Measurements from ENCODE around the gene GMPR2. TPM values are rescaled to one million over a fixed set of nuclear protein-coding genes. Genes with fewer than 3 reads are reported as not detected.

GMPR2 gene
- total and polyA plus RNA-seq, 2 of the 4 experiments (the other 2 are of a cell fraction): 63.7 to 92.5 TPM

DNA sequence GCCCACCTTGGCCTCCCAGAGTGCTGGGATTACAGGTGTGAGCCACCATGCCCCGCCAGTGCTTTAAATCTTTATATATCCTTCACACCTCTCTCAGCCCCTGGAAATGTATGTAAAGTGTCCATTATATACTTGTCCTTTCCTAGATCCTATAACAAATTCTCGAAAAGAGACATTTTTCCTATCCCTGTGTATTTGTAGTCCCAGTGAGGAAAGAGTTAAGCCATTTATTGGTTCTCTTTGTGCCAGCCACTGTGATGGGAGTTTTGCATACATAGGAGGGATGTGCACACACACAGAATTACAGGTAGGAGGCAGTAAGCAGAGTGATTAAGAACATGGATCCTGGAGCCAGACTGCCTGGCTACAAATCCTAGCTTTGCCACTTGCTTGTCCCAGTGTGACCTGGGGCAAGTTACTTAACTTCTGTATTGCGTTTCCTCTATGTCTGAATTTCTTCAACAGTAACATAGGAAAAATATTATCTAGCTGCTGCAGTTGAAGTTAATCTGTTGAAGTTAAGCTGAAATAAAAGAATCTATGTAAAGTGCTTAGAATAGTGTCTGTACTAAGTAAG, 40.8 kb downstream of the GMPR2 start:
- Histone ChIP-seq H3K23ac (ENCODE audit: low read depth, low read length) (no peak overlapping the region), H4K8ac (ENCODE audit: low read depth in 2 of 2, low read length in 2 of 2) (no peak overlapping the region), H3K4me2 (ENCODE audit: low read depth, low read length) (no peak overlapping the region), H4K20me1 (ENCODE audit: insufficient read depth, low read length) (no peaks in the 10 kb centered on the region), H3K9me1 (ENCODE audit: insufficient read depth, low read length) (peaks cover 5% of the 10 kb centered on the region; the same call in 1 of the 2 replicates), H3K4me1 (ENCODE audit: control insufficient read depth, insufficient read depth, low read length) (peaks cover 5% of the 10 kb centered on the region; the same call in 1 of the 2 replicates), H3K4ac (ENCODE audit: low read depth, low read length) (no peak overlapping the region), H3K9ac (ENCODE audit: low read depth, low read length) (no peak overlapping the region), H2BK5ac (ENCODE audit: low read depth, low read length, poor library complexity, severe bottlenecking) (no peak overlapping the region), H3K27me3 (ENCODE audit: control insufficient read depth, insufficient read depth, low read length) (no peaks in the 10 kb centered on the region), H3K79me1 (ENCODE audit: low read depth in 1 of 2, low read length in 2 of 2) (peaks cover 12 to 30% of the 10 kb centered on the region in 2 experiments), H3K14ac (replicated peaks; ENCODE audit: low read depth, low read length) (no peak overlapping the region), H3K18ac (ENCODE audit: low read depth, low read length) (no peak overlapping the region), H3K27ac (ENCODE audit: insufficient read depth, low read length) (no peak overlapping the region), H2AK9ac (replicated peaks; ENCODE audit: low read depth, low read length, poor library complexity) (no peak overlapping the region), H3K9me3 (ENCODE audit: control insufficient read depth, insufficient read depth, low read length) (no peaks in the 10 kb centered on the region), H3K36me3 (ENCODE audit: control insufficient read depth, insufficient read depth, low read length) (peaks cover 8% of the 10 kb centered on the region; the same call in 1 of the 2 replicates), H2BK120ac (ENCODE audit: low read depth, low read length) (no peak overlapping the region), H3K56ac (ENCODE audit: extremely low read depth, insufficient read depth, low read length) (no peak overlapping the region), H2AK5ac (ENCODE audit: low read depth, low read length) (no peak overlapping the region), H3K4me3 (ENCODE audit: insufficient read depth, low read depth, low read length) (no peak overlapping the region), H2BK20ac (ENCODE audit: low read depth, low read length) (no peak overlapping the region), H4K5ac (ENCODE audit: low read depth, low read length) (no peak overlapping the region), H4K91ac (ENCODE audit: insufficient read depth, low read depth, low read length) (no peak overlapping the region), H2AFZ (replicated peaks; ENCODE audit: low read length, poor library complexity) (no peak overlapping the region), H2BK15ac (ENCODE audit: low read depth, low read length) (no peak overlapping the region)
- ChIA-PET CTCF (no interaction called here), POLR2A (ENCODE audit: unreplicated experiment) (no interaction called here)
- dilution Hi-C loops (cut with HindIII; ENCODE audit: low sequenced_read_pairs, unreplicated experiment): no loop called here
- no CpG with 5 or more reads among the region's 3 CpGs for WGBS, 2 experiments (ENCODE audit: extremely low coverage in 2 of 2, insufficient read length in 1 of 2)
- DNase-seq (no peak), ATAC-seq (ENCODE audit: low read depth) (no peak)
- TF ChIP-seq CEBPB (IDR thresholded peaks at IDR 0.05; ENCODE audit: low read depth, low read length) (no peak), RCOR1 (IDR thresholded peaks at IDR 0.05; ENCODE audit: insufficient replicate concordance, low read length) (no peak), MAZ (IDR thresholded peaks at IDR 0.05; ENCODE audit: borderline replicate concordance, low read depth, low read length) (no peak), FOS (IDR thresholded peaks at IDR 0.05; ENCODE audit: low read depth, low read length) (no peak), NFE2L2 (IDR thresholded peaks at IDR 0.05; ENCODE audit: low read depth, low read length) (no peak), MAFK (IDR thresholded peaks at IDR 0.05; ENCODE audit: low read depth, low read length) (no peak), ELK1 (IDR thresholded peaks at IDR 0.05; ENCODE audit: borderline replicate concordance, low read depth, low read length) (no peak), POLR2A (IDR thresholded peaks at IDR 0.05; ENCODE audit: low read depth, low read length) (no peak), MXI1 (IDR thresholded peaks at IDR 0.05; ENCODE audit: borderline replicate concordance, low read depth, low read length) (no peak), BHLHE40 (IDR thresholded peaks at IDR 0.05; ENCODE audit: low read depth, low read length) (no peak), CHD1 (IDR thresholded peaks at IDR 0.05; ENCODE audit: low read depth, low read length) (no peak), CTCF (conservative IDR thresholded peaks at IDR 0.05; ENCODE audit: low read depth, low read length) (no peak), SMC3 (IDR thresholded peaks at IDR 0.05; ENCODE audit: low read depth, low read length) (no peak), RAD21 (IDR thresholded peaks at IDR 0.05; ENCODE audit: low read length) (no peak), RFX5 (IDR thresholded peaks at IDR 0.05; ENCODE audit: low read depth, low read length) (no peak)
- TF ChIP-seq, protein P1, sequence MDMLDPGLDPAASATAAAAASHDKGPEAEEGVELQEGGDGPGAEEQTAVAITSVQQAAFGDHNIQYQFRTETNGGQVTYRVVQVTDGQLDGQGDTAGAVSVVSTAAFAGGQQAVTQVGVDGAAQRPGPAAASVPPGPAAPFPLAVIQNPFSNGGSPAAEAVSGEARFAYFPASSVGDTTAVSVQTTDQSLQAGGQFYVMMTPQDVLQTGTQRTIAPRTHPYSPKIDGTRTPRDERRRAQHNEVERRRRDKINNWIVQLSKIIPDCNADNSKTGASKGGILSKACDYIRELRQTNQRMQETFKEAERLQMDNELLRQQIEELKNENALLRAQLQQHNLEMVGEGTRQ (IDR thresholded peaks at IDR 0.05; ENCODE audit: low read depth, low read length): no peak
- in situ Hi-C loops (cut with MboI; ENCODE audit: low sequenced_read_pairs): no loop called here
- no TSS peak for BruUV-seq (replicated peaks)
- intact Hi-C loops (cut with micrococcal nuclease): no loop called here

All from IMR-90 (cell line).